ENCODE results near the gene SERPINB6.
"Not testable (repeated sequence)": the region's sequence is repeated elsewhere in the genome, so short reads cannot be mapped to it uniquely, and the experiment has no call there.

The SERPINB6 gene

GRCh38 chr6:2938004-2938631 is 33.2 kb downstream of the SERPINB6 start:
- DNase-seq (ENCODE audit: low read depth), result no peak

- no peak for DNase-seq (ENCODE audit: low read depth)
Measured at GRCh38 chr6:2937627-2938003, 33.8 kb downstream of the SERPINB6 start.

- DNase-seq (ENCODE audit: low read depth), result no peak
Measured at GRCh38 chr6:2935566-2936291, 35.6 kb downstream of the SERPINB6 start.

- no peak for DNase-seq (ENCODE audit: low read depth)
Measured at GRCh38 chr6:2934057-2934456, 37.3 kb downstream of the SERPINB6 start.

GRCh38 chr6:2932911-2933310 is 38.5 kb downstream of the SERPINB6 start:
- not testable (repeated sequence) for DNase-seq (ENCODE audit: low read depth)

GRCh38 chr6:2931970-2932748 is 39.2 kb downstream of the SERPINB6 start:
- peak; percentile 60 for DNase-seq (ENCODE audit: low read depth)

GRCh38 chr6:2931055-2931454 is 40.3 kb downstream of the SERPINB6 start:
- no peak for DNase-seq (ENCODE audit: low read depth)

- not testable (repeated sequence) for DNase-seq (ENCODE audit: low read depth)
Measured at GRCh38 chr6:2927931-2928330, 43.4 kb downstream of the SERPINB6 start.

GRCh38 chr6:2925842-2926747 is 45.3 kb downstream of the SERPINB6 start:
- DNase-seq (ENCODE audit: low read depth), result peak; percentile 96

GRCh38 chr6:2921520-2922115 is 49.7 kb downstream of the SERPINB6 start:
- DNase-seq (ENCODE audit: low read depth), result no peak

- no peak for DNase-seq (ENCODE audit: low read depth)
Measured at GRCh38 chr6:2920671-2921112, 50.7 kb downstream of the SERPINB6 start.

- DNase-seq (ENCODE audit: low read depth), result no peak
Measured at GRCh38 chr6:2919886-2920285, 51.5 kb downstream of the SERPINB6 start.

GRCh38 chr6:2919401-2919800 is 52.0 kb downstream of the SERPINB6 start:
- no peak for DNase-seq (ENCODE audit: low read depth)

- no peak for DNase-seq (ENCODE audit: low read depth)
Measured at GRCh38 chr6:2918936-2919335, 52.4 kb downstream of the SERPINB6 start.

GRCh38 chr6:2917801-2918445 is 53.4 kb downstream of the SERPINB6 start:
- DNase-seq (ENCODE audit: low read depth), result no peak

GRCh38 chr6:2917065-2917464 is 54.3 kb downstream of the SERPINB6 start:
- no peak for DNase-seq (ENCODE audit: low read depth)

GRCh38 chr6:2916158-2916925 is 55.0 kb downstream of the SERPINB6 start:
- no peak for DNase-seq (ENCODE audit: low read depth)

GRCh38 chr6:2915150-2915549 is 56.2 kb downstream of the SERPINB6 start:
- no peak for DNase-seq (ENCODE audit: low read depth)

- DNase-seq (ENCODE audit: low read depth), result no peak
Measured at GRCh38 chr6:2914318-2914660, 57.1 kb downstream of the SERPINB6 start.

- no peak for DNase-seq (ENCODE audit: low read depth)
Measured at GRCh38 chr6:2913621-2914317, 57.6 kb downstream of the SERPINB6 start.

All from amniotic epithelial cell (primary cell).